GM18867 (cell line): ENCODE data around the gene NMNAT2.
"Not testable (repeated sequence)": the region's sequence is repeated elsewhere in the genome, so short reads cannot be mapped to it uniquely, and the experiment has no call there.

Experiments used
- ATAC-seq: cut with Tn5 transposase; IDR thresholded peaks from one replicate; pipeline ENCODE4 v1.9.1; 2021; ENCODE audit warnings: mild to moderate bottlenecking, moderate library complexity; ENCODE audit not compliant: unreplicated experiment

NMNAT2 gene

DNA sequence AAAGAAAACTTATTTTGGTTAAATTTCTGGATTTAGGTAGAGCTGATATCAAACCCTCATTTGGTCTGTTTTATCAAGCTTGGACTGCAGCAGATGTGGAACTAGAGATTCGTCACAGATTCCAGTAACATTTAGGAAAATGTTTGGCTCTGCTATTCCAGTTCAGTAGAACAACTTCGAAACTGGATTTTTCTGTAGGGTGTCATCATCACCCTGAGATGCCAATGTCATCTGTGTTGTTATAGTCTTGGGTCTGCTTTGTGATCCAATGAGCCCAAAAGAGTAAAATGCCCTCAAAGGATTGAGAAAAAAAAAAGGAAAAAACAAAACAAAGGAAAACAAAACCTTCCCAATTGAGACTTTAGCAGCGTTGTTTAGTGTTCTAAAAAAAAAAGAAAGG, 176.7 kb downstream of the NMNAT2 start:
- ATAC-seq, result no peak

DNA sequence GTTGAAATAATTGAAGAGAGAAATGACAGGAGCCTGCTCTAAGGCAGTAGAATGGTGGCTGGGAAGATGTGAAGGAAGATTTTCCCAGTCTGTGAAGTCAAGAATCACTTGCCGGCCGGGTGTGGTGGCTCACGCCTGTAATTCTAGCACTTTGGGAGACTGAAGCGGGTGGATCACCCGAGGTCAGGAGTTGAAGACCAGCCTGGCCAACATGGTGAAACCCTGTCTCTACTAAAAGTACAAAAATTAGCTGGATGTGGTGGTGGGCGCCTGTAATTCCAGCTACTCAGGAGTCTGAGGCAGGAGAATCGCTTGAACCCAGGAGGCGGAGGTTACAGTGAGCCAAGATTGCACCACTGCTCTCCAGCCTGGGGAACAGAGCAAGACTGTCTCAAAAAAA, 177.3 kb downstream of the NMNAT2 start:
- ATAC-seq, result not testable (repeated sequence)

DNA sequence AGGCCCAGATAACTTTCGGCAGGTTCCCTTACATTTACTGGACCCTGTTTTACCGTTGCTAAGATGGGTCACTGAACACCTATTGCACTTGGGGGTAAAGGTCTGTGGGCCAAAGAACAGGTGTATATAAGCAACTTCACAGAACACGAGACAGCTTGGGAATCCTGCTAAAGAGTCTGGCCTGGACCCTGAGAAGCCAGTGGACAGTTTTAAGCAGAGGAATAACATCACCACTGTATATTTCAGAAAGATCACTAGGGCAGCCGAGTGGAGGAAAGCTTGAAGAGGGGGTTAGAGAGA, 177.7 kb downstream of the NMNAT2 start:
- ATAC-seq, result no peak

DNA sequence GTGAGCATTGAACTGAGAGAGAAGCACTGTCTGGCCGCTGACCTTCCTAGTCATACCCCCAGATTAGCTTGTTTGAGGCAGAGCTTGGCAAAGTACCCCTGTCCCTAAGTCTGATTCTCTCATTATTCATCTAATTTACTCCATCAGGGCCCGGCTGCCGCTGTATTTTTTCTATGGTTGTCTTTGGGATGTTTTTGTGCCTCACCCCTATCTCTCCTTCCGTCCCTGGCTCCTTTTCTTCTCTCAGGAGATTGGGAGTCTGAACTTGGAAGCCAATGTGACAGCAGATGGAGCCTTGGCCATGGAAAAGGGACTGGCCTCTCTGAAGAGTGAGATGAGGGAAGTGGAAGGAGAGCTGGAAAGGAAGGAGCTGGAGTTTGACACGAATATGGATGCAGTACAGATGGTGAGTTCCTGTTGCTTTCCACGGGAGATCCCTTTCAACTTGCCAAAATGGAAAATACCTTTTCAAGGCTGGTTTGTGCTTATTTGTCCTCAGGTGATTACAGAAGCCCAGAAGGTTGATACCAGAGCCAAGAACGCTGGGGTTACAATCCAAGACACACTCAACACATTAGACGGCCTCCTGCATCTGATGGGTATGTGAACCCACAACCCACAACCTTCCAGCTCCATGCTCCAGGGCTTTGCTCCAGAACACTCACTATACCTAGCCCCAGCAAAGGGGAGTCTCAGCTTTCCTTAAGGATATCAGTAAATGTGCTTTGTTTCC, 178.2 kb downstream of the NMNAT2 start:
- ATAC-seq, result no peak

DNA sequence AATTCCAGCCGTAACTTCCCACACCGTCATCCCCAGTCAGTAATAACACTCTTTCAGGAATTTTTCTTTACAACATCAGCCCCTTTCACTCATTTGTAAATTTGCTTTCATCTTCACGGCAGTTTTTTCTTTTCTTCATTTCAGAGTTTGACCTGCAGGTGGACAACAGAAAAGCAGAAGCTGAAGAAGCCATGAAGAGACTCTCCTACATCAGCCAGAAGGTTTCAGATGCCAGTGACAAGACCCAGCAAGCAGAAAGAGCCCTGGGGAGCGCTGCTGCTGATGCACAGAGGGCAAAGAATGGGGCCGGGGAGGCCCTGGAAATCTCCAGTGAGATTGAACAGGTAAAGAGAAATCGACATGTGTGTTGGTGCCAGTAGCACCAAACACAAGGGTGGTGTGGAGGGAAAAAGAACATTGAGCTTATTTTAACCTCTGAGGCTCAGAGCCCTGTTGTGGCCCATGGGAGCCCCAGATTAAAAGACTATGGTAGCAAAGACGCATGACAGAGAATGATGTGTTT, 178.9 kb downstream of the NMNAT2 start:
- ATAC-seq, result peak; percentile 72

DNA sequence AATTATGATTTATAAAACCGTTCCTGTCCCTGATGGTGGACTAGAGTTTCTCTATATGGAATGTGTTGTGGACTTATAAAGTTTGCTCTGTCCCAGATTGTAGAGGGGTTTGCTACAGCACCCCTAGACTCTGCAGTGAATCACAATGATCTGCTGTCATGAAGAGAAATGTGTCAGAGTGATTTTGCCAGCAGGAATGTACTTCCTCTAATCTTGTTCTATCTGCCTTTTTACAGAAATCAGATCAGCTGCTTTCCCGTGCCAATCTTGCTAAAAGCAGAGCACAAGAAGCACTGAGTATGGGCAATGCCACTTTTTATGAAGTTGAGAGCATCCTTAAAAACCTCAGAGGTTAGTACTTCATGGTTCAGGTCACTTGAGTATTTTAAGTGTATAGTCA, 180.1 kb downstream of the NMNAT2 start:
- ATAC-seq, result no peak

DNA sequence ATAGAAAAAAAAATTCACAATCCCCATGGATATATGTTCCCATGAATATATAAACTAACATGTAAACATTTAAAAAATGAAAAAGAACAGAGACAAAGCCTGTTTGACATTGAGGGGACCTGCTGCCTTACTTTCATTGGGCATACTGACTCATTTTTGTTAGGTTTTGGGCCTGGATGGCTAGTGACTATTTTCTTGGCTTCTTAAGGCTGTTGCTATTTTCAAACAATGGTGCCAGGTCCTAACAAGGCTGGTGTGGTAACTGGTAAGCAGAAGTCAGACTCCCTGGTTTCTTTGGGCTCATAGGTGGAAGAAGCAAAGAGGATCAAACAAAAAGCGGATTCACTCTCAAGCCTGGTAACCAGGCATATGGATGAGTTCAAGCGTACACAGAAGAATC, 181.1 kb downstream of the NMNAT2 start:
- ATAC-seq, result no peak

DNA sequence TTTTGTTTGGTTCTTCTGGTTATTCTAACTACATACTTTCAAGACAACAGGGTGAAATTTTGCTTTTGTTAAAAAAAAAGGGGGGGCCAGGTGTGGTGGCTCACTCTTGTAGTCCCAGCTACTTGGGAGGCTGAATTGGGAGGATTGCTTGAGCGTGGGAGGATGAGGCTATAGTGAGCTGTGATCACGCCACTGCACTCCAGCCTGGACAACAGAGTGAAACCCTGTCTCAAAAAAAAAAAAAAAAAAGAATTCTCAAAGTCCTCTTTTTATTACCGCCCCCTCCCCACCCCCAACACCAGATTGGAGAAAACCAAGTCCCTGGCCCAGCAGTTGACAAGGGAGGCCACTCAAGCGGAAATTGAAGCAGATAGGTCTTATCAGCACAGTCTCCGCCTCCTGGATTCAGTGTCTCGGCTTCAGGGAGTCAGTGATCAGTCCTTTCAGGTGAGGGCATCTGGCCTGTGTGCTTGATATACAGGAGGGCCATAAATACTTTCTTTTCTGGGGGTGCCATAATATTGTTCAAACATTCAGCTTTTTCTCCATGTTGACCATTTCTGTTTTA, 181.9 kb downstream of the NMNAT2 start:
- ATAC-seq, result no peak

DNA sequence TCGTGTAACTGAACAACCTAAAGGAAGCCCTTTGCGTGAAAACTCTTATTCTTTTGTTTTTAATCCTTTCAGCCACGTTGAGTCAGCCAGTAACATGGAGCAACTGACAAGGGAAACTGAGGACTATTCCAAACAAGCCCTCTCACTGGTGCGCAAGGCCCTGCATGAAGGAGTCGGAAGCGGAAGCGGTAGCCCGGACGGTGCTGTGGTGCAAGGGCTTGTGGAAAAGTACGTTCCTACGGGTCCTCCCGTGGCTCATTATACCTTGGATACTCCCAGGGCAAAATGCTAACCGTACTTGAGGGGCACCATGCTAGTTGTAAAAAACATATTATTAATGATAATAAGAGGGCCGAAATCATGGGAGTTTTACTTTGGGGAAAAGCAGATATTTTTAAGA, 182.7 kb downstream of the NMNAT2 start:
- no peak for ATAC-seq

DNA sequence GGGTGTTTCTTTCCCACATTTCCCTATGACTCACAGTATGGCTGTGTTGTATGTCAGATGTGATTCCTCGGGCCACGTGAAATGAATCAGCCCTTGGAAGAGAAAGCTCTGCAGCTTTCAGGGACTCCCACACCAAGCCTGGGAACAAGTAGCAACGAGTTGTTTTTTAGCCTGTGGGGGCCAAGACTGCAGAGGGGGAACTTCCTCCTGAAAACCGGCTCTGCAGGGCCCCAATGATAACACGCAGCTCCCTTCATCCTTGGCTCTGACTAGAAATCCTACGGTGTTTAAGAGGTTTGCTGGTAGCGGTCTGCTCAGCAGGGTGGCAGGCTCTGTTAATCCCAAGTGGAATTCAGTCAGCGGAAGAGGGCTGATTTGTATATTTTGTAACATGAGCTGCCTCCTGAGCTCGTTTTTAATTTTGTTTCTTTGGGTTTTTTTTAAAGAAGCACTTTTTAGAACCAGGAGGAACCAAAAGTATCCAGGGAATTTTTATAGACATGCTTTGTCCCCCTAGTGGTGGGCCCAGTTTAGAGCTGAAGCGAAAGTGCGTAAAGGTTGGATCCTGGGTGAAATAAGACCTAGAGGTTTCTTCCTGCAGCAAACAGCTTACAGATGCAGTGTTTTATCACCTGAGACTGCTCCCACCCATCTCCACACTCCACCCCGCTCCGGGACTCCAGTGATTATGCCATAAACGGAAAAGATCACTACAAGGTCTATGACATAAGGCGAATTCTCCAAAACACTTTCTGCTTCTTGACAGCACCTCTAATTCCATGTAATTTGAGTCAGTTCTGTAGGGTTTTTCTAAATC, 183.3 kb downstream of the NMNAT2 start:
- no peak for ATAC-seq

DNA sequence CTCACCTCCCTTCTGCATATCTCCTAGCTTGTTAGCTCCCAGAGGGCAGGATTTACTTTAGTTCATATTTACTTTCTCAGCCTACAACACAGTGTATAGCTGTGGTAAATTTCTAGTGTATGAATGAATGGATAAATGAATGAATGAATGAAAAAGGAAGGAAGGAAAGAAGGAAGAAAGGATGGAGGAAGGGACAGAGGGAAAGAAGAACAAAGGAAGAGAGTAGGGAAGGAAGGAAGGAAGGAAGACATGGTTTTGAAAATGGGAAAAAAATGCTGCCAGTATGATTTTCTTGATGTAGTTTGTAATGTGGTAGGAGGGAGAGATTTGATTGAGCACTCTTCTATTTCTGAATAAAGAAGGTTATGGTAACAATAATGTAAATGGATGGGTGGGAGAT, 185.1 kb downstream of the NMNAT2 start:
- ATAC-seq, result no peak

DNA sequence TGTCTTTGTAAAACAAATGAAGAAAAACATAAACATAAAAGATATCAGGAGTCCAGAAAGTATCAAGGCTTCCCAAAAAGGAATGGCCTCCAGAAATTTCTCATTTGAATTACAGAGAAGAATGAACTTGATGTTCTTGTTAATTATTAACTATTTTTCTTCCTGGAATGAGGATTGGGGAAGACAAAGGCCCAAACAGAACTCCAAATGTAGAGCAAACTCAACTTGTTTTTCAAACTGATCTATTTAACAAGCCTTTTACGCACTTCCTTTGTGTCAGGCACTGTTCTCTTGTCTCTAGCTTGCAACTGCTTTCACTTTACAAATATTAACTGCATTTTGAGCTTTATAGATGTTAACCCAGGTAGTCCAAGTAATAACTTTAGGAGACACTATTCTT, 186.6 kb downstream of the NMNAT2 start:
- ATAC-seq, result no peak

DNA sequence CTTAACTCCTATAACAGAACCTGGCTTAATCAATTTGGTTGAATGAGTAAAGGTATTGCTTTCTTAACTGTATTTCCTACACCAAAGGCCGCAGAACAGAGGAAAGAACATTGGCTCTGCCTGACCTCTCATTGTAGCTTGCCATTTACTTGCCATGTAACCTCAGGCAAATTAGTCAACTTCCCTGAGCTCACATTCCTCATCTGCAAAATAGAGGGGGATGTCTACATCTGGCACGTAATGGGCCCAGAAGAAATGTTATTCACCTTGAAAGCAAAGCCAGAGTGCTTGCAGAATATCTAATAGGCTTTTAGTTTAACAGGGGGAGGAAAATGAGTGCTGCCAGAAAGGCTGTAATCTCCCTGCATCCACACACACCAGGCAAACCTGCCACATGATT, 187.8 kb downstream of the NMNAT2 start:
- ATAC-seq, result no peak

DNA sequence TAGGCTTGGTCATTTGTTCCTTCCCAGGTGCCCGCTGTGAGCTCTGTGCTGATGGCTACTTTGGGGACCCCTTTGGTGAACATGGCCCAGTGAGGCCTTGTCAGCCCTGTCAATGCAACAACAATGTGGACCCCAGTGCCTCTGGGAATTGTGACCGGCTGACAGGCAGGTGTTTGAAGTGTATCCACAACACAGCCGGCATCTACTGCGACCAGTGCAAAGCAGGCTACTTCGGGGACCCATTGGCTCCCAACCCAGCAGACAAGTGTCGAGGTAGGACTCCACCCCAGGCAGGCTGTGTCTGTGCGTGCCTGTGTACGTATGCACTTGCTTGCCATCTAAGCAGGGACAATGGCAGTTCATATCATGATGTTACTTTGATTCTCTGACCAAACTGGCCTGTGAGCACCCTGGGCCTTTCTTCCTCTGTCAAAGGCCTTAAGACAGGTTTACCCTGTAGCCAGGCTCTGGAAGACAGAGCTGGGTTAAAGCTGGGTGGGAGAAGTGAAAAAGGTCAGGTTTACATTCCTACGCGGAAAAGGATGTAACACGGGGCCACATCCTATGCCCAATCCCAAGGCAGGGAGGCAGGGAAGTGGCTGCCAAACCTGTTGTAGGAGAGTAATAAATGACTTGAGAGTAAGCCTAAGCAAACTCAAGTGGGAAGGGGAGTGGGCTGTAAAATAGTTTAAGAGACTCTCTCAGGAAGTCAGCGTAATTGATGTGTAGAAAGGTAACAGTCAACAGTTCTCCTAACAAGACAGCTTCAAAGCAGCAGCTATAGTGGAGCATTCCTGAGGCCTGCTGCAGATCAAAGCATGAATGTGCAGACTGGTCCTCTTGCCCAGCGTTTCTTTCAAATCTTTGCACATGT, 189.6 kb downstream of the NMNAT2 start:
- ATAC-seq, result no peak

DNA sequence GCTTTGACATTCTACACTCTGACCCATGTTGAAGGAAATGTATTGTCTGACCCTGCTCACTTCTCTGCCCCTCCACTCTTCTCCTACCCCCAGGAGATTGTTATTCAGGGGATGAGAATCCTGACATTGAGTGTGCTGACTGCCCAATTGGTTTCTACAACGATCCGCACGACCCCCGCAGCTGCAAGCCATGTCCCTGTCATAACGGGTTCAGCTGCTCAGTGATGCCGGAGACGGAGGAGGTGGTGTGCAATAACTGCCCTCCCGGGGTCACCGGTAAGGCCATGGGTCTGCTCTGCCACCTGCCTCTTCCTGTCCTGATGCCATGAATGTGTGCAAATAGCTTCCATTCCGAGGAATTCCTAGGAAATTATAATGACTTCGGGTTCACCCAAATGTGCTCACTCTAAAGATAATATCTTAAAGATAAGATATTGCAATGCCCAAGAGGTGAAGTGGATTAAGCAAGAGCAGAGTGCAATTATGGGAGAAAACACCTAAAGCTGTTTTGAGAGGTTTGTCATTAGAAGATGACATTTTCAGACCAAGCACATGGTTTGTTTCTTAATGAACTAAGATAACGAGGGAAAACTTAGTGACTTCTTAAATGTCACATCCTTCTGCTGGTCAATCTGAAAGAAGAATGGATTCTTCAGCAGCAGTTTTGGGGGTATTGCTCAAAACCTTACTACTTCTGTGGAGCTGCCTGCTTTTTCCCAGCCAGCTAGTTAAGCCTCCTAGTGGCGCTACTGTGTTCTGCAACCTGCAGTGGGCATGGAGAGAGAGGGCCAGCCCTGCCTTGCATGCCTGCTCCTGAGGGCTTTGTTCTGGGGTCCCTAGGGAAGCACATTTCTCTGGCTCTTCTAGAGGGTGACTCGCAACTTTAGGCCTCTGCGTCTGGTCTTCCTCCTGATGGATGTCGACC, 190.5 kb downstream of the NMNAT2 start:
- ATAC-seq, result peak; percentile 65

DNA sequence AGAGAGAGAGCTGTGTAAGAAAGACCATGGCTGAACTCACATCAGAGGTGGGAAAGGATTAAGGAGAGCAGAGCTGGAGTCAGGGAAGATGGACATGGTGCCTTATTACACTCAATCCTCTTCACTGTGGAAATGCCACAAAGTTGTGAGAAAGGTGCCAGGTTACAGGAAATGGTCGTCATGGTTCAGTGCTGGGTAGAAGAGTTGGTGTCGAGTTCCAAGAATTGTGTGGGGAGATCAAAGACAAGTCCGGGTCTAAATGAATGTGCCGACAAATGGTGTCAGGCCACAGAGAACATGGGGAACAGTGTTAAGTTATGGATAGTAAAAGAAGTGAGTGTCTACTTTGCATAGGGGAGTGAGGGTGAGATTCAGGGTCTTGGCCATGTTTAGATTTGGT, 191.2 kb downstream of the NMNAT2 start:
- no peak for ATAC-seq

DNA sequence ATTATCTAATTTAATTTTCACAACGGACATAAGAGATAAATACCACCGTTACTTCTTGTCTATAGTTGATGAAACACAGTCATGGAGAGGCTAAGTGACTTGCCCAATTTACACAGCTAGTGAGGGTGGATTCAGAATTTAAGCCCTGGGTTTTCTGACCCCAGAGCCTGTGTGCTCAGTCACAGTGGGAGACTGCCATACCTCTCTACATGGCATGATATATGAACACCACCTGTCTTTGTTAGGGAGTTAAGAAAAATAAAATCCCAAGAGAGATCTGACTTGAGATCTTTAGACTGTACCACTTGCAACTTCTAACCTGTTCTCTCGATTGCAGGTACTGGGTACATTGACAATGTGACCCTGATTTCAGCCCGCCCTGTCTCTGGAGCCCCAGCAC, 191.8 kb downstream of the NMNAT2 start:
- no peak for ATAC-seq

DNA sequence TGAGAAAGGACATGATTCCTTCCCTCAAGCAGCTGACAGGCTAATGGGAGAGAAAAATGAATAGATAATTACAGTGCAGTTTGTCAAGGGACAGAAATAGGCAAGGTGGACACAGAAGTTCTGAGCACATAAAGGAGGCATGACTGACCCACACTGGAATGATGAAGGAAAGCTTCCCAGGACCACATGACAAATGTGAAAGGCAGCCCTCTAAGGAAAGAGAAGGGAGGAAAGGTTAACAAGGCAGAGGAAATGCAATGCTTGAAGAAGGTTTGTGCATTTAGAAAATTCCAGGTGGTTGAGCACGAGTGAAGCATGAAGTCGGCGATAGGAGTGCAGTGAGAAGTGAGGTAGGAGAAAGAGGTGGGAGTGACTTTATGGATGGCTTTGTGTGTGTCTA, 194.7 kb downstream of the NMNAT2 start:
- no peak for ATAC-seq

DNA sequence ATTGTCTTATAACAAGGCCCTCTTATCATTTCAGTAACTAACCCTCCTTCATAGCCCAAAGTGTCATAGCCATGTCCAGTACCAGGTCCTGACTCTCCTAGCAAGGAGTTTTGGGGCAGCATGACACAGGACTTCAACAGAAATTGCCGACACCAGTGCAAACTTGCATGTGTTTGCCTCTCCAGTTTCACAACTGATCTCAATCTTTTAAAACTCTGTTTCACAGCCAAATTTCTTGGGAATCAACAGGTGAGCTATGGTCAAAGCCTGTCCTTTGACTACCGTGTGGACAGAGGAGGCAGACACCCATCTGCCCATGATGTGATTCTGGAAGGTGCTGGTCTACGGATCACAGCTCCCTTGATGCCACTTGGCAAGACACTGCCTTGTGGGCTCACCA, 195.3 kb downstream of the NMNAT2 start:
- no peak for ATAC-seq

DNA sequence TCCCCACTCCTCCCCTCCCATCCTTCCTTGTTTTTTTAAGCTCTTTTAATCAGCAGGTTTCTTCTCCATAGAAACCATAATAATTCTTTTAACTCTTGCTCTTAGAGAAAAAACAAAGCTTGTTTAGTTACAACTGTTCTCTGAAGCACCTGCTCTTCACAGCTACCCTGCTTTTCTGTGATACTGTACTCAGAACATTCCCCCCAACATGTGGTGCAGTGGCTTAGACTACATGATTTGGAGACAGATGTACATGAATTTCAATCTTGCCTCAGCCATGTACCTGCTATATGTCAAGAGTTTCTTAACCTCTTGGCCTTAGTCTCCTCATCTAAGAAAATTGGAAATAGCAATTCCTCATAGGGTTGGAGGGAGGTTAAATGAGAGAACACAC, 198.6 kb downstream of the NMNAT2 start:
- ATAC-seq, result no peak
